Sciatic nerve (tissue), 2 donors: ENCODE data around the gene PPP1R3A. TPM values are rescaled to one million over a fixed set of nuclear protein-coding genes. Genes with fewer than 3 reads are reported as not detected.

Experiments
- ATAC-seq: fragments of 200-7000 bp; cut with Tn5 transposase; one replicate; pipeline ENCODE4 v1.9.1; 2020; ENCODE audit warnings: mild to moderate bottlenecking, moderate library complexity
- DNase-seq: peaks from one replicate; pipeline ENCODE4 v3.0.0-alpha.2; 2020; ENCODE audit warnings: low spot score
- intact Hi-C: fragments of 100-400 bp; cut with DNase I; formaldehyde crosslinking; loops from one replicate; pipeline ENCODE4 v1.14.2; 2022
- total RNA-seq: library from RNA; stranded (reverse); fragmentation: NEBNext Ultra II Directional; extraction: Animal tissue kit (Norgen Biotek cat#: 25700); gene quantifications from one replicate; pipeline ENCODE4 v1.2.1, GENCODE V29; 2021
- donor health status: DM: no; HTN: no; CAD: no.
- donor health status: DM: no; HTN: no; CAD: no.

Gene PPP1R3A
- total RNA-seq, 1 donor from 2014 or later: not detected

DNA sequence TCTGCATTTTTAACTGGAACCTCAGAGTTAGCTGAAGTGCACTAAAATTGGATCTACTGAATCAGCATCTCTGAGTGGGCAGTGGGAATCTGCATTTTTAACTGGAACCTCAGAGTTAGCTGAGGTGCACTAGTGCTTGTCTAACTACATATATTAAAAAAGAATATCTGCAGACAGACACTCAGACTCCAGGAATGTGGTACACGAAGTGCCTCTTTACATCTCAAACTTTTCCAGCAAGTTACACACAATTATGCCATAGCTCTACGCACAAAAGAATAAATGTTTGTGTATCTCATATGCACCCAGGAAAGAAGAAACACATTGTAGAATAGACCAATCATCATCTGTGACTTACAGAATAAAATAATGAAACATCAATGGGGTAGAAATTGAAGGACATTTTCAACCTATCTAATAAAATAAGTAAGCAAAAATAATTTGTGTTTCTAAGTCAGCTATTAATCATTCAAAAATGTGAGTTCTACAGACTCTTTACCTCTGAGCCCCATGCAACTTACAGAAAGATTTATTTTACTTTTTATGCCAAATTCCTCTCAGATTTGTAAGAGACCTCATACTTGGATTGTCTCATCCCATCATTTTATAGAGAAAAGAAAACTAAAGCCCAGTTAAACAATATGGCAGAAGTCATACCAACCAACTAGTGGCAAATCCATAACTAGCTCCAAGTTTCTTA, 28.3 kb downstream of the PPP1R3A start:
- ATAC-seq: no peak
- no peak for DNase-seq
- intact Hi-C loops: no loop called here

DNA sequence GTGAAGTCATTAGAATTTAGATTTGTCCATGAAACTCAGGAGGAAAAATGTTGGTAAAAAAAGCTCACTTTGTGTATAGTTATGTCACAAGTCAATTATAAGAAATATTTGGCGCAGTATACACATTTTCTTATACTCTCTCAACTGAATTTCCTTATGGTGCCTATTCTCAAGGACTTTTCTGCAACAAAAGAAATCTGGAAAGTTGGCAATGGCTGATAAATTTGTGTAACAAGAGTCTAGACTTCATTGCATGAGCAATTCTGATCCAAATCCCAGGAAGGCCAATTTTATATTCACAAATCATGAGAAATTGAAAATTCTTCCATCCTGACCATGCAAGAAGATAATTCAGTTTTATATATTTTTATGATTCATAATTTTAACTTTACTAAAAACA, 35.7 kb downstream of the PPP1R3A start:
- DNase-seq (no peak), ATAC-seq (no peak)
- intact Hi-C loops: no loop called here

DNA sequence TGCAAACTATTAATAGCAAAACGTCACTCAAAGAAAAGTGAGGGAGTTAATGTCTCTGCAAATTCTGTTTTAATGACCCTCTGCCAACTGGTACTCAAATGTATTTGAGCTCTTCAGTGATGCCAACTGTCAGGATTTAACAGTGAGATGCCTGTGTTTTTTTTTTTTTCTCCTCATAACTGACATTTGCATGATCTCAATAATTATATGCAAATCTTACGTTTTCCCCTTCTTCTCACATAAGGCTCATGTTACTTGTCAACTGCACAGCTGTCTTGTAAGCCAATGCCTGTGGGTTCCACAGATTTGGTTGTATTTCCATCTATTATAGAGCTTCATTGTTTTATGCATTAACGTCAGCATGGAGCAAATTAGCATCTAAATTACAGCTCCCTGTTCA, 38.2 kb downstream of the PPP1R3A start:
- ATAC-seq (no peak), DNase-seq (no peak)
- intact Hi-C loops: no loop called here

DNA sequence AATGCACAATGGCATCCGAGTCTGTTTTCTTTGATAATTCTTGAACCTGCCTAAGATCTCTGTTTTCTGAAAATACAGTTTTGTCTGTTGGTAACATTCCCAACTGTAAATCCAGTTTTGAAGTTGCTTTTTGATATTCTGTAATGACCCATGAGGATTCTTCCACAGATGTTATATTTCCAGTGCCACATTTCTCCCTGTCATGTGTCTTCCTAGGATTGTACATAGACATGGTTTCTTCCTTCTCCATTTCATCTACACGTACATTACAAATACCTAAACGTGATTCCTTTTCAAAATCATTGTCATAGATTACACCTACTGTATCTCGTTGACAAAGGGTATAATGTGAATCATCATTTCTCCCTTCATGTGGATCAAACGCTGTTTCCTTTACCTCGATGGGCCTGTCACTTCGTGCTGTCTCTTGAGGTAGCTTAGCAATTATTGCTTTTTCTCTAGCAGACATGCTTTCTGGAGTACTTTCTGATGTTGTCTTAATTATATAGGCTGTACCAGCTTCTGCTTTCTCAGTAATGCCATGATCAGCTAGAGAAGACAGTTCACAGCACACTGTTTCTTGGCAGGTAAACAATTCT, 40.3 kb downstream of the PPP1R3A start:
- ATAC-seq (no peak), DNase-seq (no peak)
- intact Hi-C loops: no loop called here

DNA sequence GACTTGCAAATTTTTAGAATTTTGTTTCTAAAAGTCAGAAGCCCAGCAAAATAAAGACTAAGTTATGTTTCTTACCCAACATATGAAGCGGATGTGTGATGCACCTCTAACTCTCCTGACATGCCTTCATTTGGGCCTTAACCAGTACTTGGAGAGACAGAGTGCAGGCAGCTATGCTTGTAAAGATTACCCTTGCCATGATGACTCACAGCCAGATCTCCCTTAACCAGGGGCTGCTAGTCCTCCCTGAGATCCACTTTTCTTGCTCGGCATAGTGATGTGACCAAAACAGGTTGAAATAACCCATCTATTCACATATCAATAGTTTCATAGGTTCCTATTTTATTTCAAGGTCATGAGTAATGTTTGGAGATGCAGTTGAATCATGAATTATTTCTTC, 43.6 kb downstream of the PPP1R3A start:
- DNase-seq: no peak
- ATAC-seq: no peak
- intact Hi-C loops: no loop called here

DNA sequence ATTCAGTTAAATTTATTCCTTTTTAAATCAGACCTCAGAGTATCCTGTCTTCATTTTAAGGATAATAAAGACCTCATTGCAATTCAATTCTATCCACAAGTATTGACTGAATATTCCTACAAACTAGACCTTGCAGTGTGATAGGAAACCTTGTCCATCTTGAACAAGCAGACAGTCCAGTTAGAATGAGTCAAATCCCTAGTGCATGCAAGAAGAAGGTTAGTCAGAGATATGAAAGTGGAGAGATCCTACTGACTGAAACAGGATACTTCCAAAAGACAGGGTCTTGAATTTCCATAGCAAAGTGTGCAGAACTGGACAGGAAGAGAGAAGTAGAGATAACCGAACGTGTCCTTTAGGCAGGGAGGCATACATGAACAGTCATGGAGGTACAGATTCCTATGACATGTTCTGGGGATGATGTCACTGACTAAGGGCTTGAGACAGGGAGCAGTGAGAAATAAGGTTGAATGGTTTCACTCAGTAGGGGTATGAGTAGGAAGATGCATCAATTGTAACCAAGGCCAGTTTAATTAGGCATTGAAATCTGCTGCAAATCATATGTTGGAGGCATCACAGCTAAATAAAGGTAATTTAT, 45.2 kb downstream of the PPP1R3A start:
- intact Hi-C loops: no loop called here
- ATAC-seq: no peak
- no peak for DNase-seq

DNA sequence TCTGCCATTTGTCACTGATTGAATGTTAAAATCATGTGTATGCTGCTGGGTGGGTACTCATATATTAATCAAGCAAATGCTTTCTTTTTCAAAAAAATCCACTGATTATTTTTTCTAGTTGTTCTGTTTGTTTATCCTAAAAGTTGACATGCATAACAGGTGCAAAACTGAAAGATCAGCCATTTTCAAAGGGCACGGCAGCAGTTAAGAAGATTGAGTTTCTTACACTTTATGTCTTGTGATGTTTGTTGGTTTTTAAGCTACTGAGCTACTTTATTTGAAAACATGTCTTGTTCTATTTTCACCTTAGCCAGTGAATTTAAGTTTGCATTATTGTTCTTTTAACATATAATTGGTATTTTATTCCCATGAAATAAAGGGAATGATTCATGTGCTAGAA, 45.8 kb downstream of the PPP1R3A start:
- DNase-seq (no peak), ATAC-seq (no peak)
- intact Hi-C loops: no loop called here

DNA sequence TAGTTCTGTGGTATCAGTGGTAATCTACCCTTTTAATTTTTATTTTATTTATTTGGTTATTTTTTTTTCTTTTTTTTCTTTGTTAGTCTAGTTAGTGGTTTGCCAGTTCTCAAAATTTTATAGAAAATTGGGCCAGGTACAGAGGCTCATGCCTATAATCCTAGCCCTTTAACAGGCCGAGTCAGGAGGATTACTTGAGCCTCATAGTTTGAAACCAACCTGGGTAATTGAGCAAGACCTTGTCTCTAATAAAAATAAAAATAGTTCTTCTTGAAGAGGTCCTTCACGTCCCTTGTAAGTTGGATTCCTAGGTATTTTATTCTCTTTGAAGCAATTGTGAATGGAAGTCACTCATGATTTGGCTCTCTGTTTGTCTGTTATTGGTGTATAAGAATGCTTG, 51.5 kb downstream of the PPP1R3A start:
- ATAC-seq: no peak
- intact Hi-C loops: no loop called here
- no peak for DNase-seq

DNA sequence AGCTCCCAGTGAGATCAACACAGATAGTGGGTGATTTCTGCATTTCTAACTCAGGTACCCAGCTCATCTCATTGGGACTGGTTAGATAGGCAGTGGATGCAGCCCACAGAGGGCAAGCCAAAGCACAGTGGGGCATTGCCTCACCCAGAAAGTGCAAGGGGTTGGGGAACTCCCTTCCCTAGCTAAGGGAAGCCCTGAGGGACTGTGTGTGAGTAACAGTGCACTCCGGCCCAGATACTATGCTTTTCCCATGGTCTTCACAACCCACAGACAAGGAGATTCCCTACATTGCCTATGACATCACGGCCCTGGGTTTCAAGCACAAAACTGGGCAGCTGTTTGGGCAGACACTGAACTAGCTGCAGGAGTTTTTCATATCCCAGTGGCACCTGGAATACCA, 62.8 kb downstream of the PPP1R3A start:
- no peak for DNase-seq
- intact Hi-C loops: no loop called here
- no peak for ATAC-seq

DNA sequence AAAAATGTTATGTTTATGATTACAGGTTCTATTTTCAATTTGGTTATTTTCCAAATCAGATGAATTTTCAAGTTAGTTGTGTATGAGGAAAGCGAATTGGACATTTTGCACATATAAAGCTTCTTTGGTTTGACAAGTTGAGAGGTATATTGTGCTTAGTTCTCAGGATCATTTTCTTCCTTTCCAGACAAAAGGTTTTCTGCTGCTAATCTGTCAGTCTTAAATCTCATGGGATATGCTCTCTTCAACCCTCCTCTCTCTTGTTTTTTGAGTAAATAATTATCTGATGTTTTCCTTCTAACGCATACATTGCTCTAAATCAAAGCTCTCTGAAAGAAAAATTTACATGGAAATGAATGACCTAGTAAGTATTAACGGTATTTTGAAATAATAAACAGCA, 77.9 kb downstream of the PPP1R3A start:
- no peak for DNase-seq
- intact Hi-C loops: no loop called here
- no peak for ATAC-seq

DNA sequence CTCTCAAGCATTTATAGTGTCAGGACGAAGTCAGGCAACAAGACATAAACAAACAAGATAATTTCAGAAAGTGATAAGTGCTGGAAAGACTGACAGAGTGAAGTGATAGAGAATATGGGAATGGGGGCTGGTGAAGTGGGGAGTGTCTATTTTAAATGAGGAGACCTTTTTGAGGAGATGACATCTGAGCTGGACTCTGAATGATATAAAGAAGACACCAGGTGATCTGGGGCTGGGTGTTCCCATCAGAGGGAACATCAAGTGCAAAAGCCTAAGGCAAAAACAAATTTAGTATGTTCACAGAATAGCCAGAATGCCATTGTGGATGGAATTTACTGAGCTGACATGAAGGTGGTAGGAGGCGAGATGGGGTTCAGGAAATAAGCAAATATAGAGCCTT, 83.4 kb downstream of the PPP1R3A start:
- no peak for DNase-seq
- ATAC-seq: no peak
- intact Hi-C loops: no loop called here

DNA sequence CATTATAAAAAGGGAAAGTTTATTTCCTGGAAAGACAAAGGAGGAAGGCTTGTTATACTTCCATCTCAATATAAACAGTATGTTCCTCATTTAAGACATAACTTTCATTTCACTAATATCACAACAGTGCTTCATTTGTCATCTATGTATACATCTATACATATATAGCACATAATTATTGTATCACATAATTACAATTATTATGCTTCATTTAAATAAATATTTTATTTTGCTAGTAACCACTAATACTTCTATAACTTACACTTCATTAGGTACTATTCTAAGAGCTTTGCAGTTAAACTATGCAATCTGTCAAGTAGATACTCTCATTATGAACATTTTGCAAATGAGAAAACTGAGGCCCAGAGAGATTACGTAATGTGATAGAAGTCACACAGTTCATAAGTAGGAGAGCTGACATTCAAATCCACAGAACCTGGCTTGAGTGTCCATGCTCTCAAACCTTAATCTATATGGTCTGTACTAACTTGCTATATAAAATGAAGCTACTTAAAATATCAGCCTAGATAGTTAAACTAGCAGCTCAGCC, 86.5 kb downstream of the PPP1R3A start:
- DNase-seq: no peak
- no peak for ATAC-seq
- intact Hi-C loops: loop anchor here (1.0 kb wide), 1 partner anchor 31 kb away; no protein-coding TSS in a partner anchor

DNA sequence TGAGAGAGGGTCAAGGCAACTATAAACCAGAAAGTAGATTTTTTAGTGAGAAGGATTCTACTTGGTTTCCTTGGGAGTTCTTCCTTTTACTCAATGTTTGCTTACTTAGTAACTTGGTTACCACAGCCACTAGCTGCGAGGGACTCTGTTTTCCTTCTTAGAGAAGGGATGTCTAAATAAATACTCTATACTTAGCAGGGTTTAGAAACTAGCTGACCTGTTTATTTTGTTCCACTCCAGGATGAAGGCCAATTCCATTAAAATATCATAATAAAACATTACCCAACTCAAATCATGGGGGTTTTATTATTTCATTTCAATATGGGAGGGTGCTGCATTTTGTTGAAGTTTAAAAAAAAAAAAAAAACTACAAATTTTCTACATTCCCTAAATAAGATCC, 87.3 kb downstream of the PPP1R3A start:
- intact Hi-C loops: no loop called here
- ATAC-seq (no peak), DNase-seq (no peak)

DNA sequence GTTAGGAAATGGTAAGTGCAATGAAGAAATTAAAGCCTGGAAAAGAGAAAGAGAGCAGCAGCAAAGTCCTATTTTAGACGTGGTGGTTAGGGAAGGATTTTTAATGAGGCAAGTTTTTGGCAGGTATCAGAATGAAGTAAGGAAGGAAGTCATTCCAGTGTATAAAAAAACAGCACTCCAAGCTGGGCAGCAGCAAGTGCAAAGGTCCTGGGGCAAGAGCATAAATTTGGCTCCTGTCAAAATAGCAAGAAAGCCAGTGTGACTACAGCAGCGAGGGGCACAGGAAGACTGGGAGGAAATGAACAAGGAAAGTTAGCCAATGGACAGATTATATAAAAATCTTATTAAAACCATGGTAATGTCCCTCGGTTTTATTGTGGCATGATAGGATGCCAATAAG, 90.2 kb downstream of the PPP1R3A start:
- DNase-seq (no peak), ATAC-seq (no peak)
- intact Hi-C loops: no loop called here
